ENCODE results near the gene WASHC2C.
A peak's percentile ranks its signal among the peaks of the same experiment; 100 is the strongest.
"Not testable (repeated sequence)": the region's sequence is repeated elsewhere in the genome, so short reads cannot be mapped to it uniquely, and the experiment has no call there.

The WASHC2C gene

GRCh38 chr10:45763037-45763436, 36.0 kb downstream of the WASHC2C start:
- DNase-seq: not testable (repeated sequence)

- not testable (repeated sequence) for DNase-seq
Measured at GRCh38 chr10:45768334-45768733, 41.3 kb downstream of the WASHC2C start.

GRCh38 chr10:45771757-45772461, 44.8 kb downstream of the WASHC2C start:
- DNase-seq: not testable (repeated sequence)

GRCh38 chr10:45786217-45786616, 59.2 kb downstream of the WASHC2C start:
- DNase-seq: not testable (repeated sequence)

- DNase-seq: not testable (repeated sequence)
Measured at GRCh38 chr10:45787212-45787741, 60.2 kb downstream of the WASHC2C start.

GRCh38 chr10:45789991-45790390, 62.9 kb downstream of the WASHC2C start:
- DNase-seq: not testable (repeated sequence)

- DNase-seq: peak; percentile 58
Measured at GRCh38 chr10:45790694-45791426, 63.8 kb downstream of the WASHC2C start.

- not testable (repeated sequence) for DNase-seq
Measured at GRCh38 chr10:45794761-45795160, 67.7 kb downstream of the WASHC2C start.

GRCh38 chr10:45803060-45804010, 76.3 kb downstream of the WASHC2C start:
- not testable (repeated sequence) for DNase-seq

- DNase-seq: not testable (repeated sequence)
Measured at GRCh38 chr10:45804996-45805395, 77.9 kb downstream of the WASHC2C start.

- peak; percentile 58 for DNase-seq
Measured at GRCh38 chr10:45809837-45810236, 82.8 kb downstream of the WASHC2C start.

- DNase-seq: no peak
Measured at GRCh38 chr10:45811075-45811474, 84.0 kb downstream of the WASHC2C start.

- not testable (repeated sequence) for DNase-seq
Measured at GRCh38 chr10:45812959-45813358, 85.9 kb downstream of the WASHC2C start.

- DNase-seq: not testable (repeated sequence)
Measured at GRCh38 chr10:45814146-45814545, 87.1 kb downstream of the WASHC2C start.

GRCh38 chr10:45817130-45817859, 90.2 kb downstream of the WASHC2C start:
- DNase-seq: no peak

- DNase-seq: no peak
Measured at GRCh38 chr10:45817912-45818311, 90.8 kb downstream of the WASHC2C start.

GRCh38 chr10:45819552-45819951, 92.5 kb downstream of the WASHC2C start:
- no peak for DNase-seq

GRCh38 chr10:45820107-45820830, 93.2 kb downstream of the WASHC2C start:
- not testable (repeated sequence) for DNase-seq

GRCh38 chr10:45822918-45823317, 95.9 kb downstream of the WASHC2C start:
- DNase-seq: not testable (repeated sequence)
